H1 (cell line): ENCODE data around the gene SLC39A7. TPM values are rescaled to one million over a fixed set of nuclear protein-coding genes. Genes with fewer than 3 reads are reported as not detected.

Source experiments
- CTCF ChIA-PET: fragments of 300-600 bp; sonication (Branson Sonifier 250); formaldehyde crosslinking; loops from one replicate; lab custom pipeline; 2021; ENCODE audit not compliant: partially characterized antibody; lab: Charles Lee
- POLR2A ChIA-PET: fragments of 300-600 bp; sonication (Branson Sonifier 250); formaldehyde crosslinking; loops from one replicate; lab custom pipeline; 2021; ENCODE audit warnings: inconsistent platforms; ENCODE audit not compliant: partially characterized antibody; lab: Charles Lee
- DNase-seq, 2 experiments: peaks; one replicate each; pipeline versions ENCODE4 v3.0.0 to v3.0.0-alpha.2; 2010 to 2022; ENCODE audit warnings: low spot score in 2 of 2, low read depth in 1 of 2, mixed read lengths in 1 of 2
- FAIRE-seq: peaks from 2 replicates; lab custom pipeline; 2011; peaks lifted over from hg19 to GRCh38; lab: Jason Lieb, UNC
- H2AFZ ChIP-seq: 2 replicates; pipeline ENCODE4 v1.8.1; 2012; ENCODE audit warnings: low read length, inconsistent platforms
- H2AK5ac ChIP-seq: 2 replicates; pipeline ENCODE4 v1.6.1; 2013; ENCODE audit warnings: low read depth, low read length
- H2BK120ac ChIP-seq: replicated peaks from 2 replicates; pipeline ENCODE3; 2013; ENCODE audit warnings: low read depth, low read length, inconsistent platforms
- H2BK12ac ChIP-seq: 2 replicates; pipeline ENCODE4 v1.6.1; 2013; ENCODE audit warnings: low read depth, low read length
- H2BK15ac ChIP-seq: 2 replicates; pipeline ENCODE4 v1.6.1; 2013; ENCODE audit warnings: low read length
- H2BK20ac ChIP-seq: 2 replicates; pipeline ENCODE4 v1.6.1; 2013; ENCODE audit warnings: low read length
- H2BK5ac ChIP-seq: 2 replicates; pipeline ENCODE4 v1.6.1; 2013; ENCODE audit warnings: low read depth, low read length
- H3K14ac ChIP-seq: 2 replicates; pipeline ENCODE4 v1.6.1; 2013; ENCODE audit warnings: inconsistent platforms; ENCODE audit not compliant: insufficient read length
- H3K18ac ChIP-seq: 2 replicates; pipeline ENCODE4 v1.6.1; 2013; ENCODE audit warnings: low read length; ENCODE audit errors: extremely low read depth
- H3K23ac ChIP-seq: 2 replicates; pipeline ENCODE4 v1.6.1; 2013; ENCODE audit warnings: inconsistent platforms; ENCODE audit not compliant: insufficient read length
- H3K23me2 ChIP-seq: 2 replicates; pipeline ENCODE4 v1.6.1; 2013; ENCODE audit warnings: low read depth, low read length
- H3K27ac ChIP-seq: 2 replicates; pipeline ENCODE4 v1.6.1; 2011; ENCODE audit warnings: low read depth, low read length, inconsistent platforms
- H3K27me3 ChIP-seq, 4 experiments: replicated peaks in 1 of 4; 1 replicate in 1 of 4; 2 replicates in 3 of 4; pipeline versions ENCODE4 v1.6.1 to v1.8.1; 2011 to 2013; ENCODE audit warnings: low read length in 3 of 4, mild to moderate bottlenecking in 3 of 4, inconsistent platforms in 2 of 4, mixed read lengths in 2 of 4, moderate library complexity in 1 of 4; ENCODE audit not compliant: control insufficient read depth in 3 of 4, insufficient read depth in 3 of 4; ENCODE audit errors: extremely low read depth in 1 of 4
- H3K36me3 ChIP-seq, 4 experiments: 2 replicates each; pipeline versions ENCODE4 v1.6.1 to v1.8.1; 2011 to 2013; ENCODE audit warnings: mild to moderate bottlenecking in 4 of 4, low read length in 3 of 4, moderate library complexity in 2 of 4, control low read depth in 1 of 4, inconsistent platforms in 1 of 4; ENCODE audit not compliant: insufficient read depth in 4 of 4, control insufficient read depth in 2 of 4
- H3K4ac ChIP-seq: replicated peaks from 2 replicates; pipeline ENCODE3; 2013; ENCODE audit warnings: low read length, low read depth, mixed read lengths, inconsistent platforms; ENCODE audit not compliant: insufficient read length
- H3K4me1 ChIP-seq, 4 experiments: replicated peaks in 1 of 4; 1 replicate in 1 of 4; 2 replicates in 3 of 4; pipeline versions ENCODE4 v1.6.1 to v1.8.1; 2011 to 2013; ENCODE audit warnings: low read length in 3 of 4, inconsistent platforms in 2 of 4, mixed read lengths in 1 of 4; ENCODE audit not compliant: insufficient read depth in 4 of 4, control insufficient read depth in 3 of 4
- H3K4me2 ChIP-seq, 2 experiments: 2 replicates each; pipeline versions ENCODE4 v1.6.1 to v1.8.1; 2011 to 2013; ENCODE audit warnings: low read depth in 2 of 2, low read length in 2 of 2, control low read depth in 1 of 2, inconsistent platforms in 1 of 2, mild to moderate bottlenecking in 1 of 2; ENCODE audit not compliant: insufficient read depth in 1 of 2
- H3K4me3 ChIP-seq, 4 experiments: fragments of 200-600, 300-600 bp in 1 of 4; sonication (generic), shearing (Covaris generic), sonication (Bioruptor Twin) in 1 of 4; 2 replicates each; pipeline versions ENCODE4 v1.5.1 to v1.8.1; 2011 to 2016; ENCODE audit warnings: low read length in 4 of 4, low read depth in 3 of 4, control low read depth in 2 of 4, inconsistent platforms in 2 of 4, mild to moderate bottlenecking in 2 of 4, mixed read lengths in 1 of 4, moderate library complexity in 1 of 4; ENCODE audit not compliant: insufficient read depth in 2 of 4; ENCODE audit errors: extremely low read depth in 1 of 4
- H3K56ac ChIP-seq: replicated peaks from 2 replicates; pipeline ENCODE3; 2013; ENCODE audit warnings: low read depth, mild to moderate bottlenecking, mixed read lengths, low read length, inconsistent platforms; ENCODE audit not compliant: insufficient read length
- H3K79me1 ChIP-seq: 2 replicates; pipeline ENCODE4 v1.6.1; 2013; ENCODE audit warnings: low read depth, low read length, control low read depth
- H3K79me2 ChIP-seq, 2 experiments: 2 replicates each; pipeline versions ENCODE4 v1.6.1 to v1.8.1; 2012 to 2013; ENCODE audit warnings: low read length in 2 of 2, mild to moderate bottlenecking in 2 of 2, inconsistent platforms in 1 of 2; ENCODE audit not compliant: insufficient read depth in 2 of 2, control insufficient read depth in 1 of 2
- H3K9ac ChIP-seq, 4 experiments: replicated peaks in 1 of 4; 1 replicate in 1 of 4; 2 replicates in 3 of 4; pipeline versions ENCODE4 v1.6.1 to v1.8.1; 2011 to 2013; ENCODE audit warnings: low read depth in 3 of 4, low read length in 3 of 4, control low read depth in 2 of 4, mild to moderate bottlenecking in 2 of 4, moderate library complexity in 2 of 4, inconsistent platforms in 1 of 4; ENCODE audit errors: extremely low read depth in 1 of 4
- H3K9me3 ChIP-seq, 2 experiments: 2 replicates each; pipeline versions ENCODE4 v1.6.1 to v1.8.1; 2012 to 2013; ENCODE audit warnings: mild to moderate bottlenecking in 2 of 2, moderate library complexity in 2 of 2, control low read depth in 1 of 2, inconsistent platforms in 1 of 2, low read depth in 1 of 2, low read length in 1 of 2, mixed read lengths in 1 of 2; ENCODE audit not compliant: insufficient read depth in 2 of 2
- H4K20me1 ChIP-seq, 2 experiments: replicated peaks in 1 of 2; 2 replicates each; pipeline versions ENCODE3 to v1.8.1; 2011 to 2013; ENCODE audit warnings: inconsistent platforms in 2 of 2, low read length in 2 of 2, mild to moderate bottlenecking in 1 of 2; ENCODE audit not compliant: insufficient read depth in 2 of 2, control insufficient read depth in 1 of 2
- H4K5ac ChIP-seq: 2 replicates; pipeline ENCODE4 v1.6.1; 2013; ENCODE audit warnings: low read length, low read depth, mixed read lengths, inconsistent platforms; ENCODE audit not compliant: insufficient read length
- H4K8ac ChIP-seq: 2 replicates; pipeline ENCODE4 v1.8.0; 2013; ENCODE audit warnings: mild to moderate bottlenecking, moderate library complexity, low read length, inconsistent platforms; ENCODE audit not compliant: insufficient read depth; ENCODE audit errors: extremely low read depth
- H4K91ac ChIP-seq: replicated peaks from 2 replicates; pipeline ENCODE3; 2013; ENCODE audit warnings: low read length, mixed read lengths, inconsistent platforms; ENCODE audit not compliant: insufficient read length
- CTCF ChIP-seq, 3 experiments: IDR thresholded peaks; 1 replicate in 2 of 3; 2 replicates in 1 of 3; pipeline versions ENCODE4 v1.5.1 to v1.6.1; 2011; ENCODE audit warnings: low read length in 3 of 3, mild to moderate bottlenecking in 3 of 3, inconsistent platforms in 2 of 3, low read depth in 1 of 3, moderate library complexity in 1 of 3; ENCODE audit not compliant: insufficient read depth in 1 of 3; ENCODE audit errors: control extremely low read depth in 1 of 3
- EP300 ChIP-seq, 2 experiments: IDR thresholded peaks; 1 replicate in 1 of 2; 2 replicates in 1 of 2; pipeline ENCODE4 v1.6.1; 2011 to 2012; ENCODE audit warnings: low read depth in 2 of 2, low read length in 2 of 2, mild to moderate bottlenecking in 2 of 2, borderline replicate concordance in 1 of 2, inconsistent platforms in 1 of 2, moderate library complexity in 1 of 2
- PHF8 ChIP-seq: fragments of 200-600 bp; sonication (generic); conservative IDR thresholded peaks from 2 replicates; pipeline ENCODE4 v1.7.1; 2012; ENCODE audit warnings: low read depth, mild to moderate bottlenecking, inconsistent platforms, low read length, moderate library complexity
- POLR2A ChIP-seq, 2 experiments: IDR thresholded peaks; 1 replicate in 1 of 2; 2 replicates in 1 of 2; pipeline ENCODE4 v1.6.1; 2011; ENCODE audit warnings: low read depth in 2 of 2, low read length in 2 of 2, mild to moderate bottlenecking in 2 of 2; ENCODE audit errors: control extremely low read depth in 1 of 2
- POU5F1 ChIP-seq: IDR thresholded peaks from 2 replicates; pipeline ENCODE4 v1.6.1; 2011; ENCODE audit warnings: low read depth, mild to moderate bottlenecking, low read length, moderate library complexity
- SAP30 ChIP-seq: fragments of 300-600 bp; sonication (generic); IDR thresholded peaks from 2 replicates; pipeline ENCODE4 v1.7.1; 2012; ENCODE audit warnings: low read length, moderate library complexity, mild to moderate bottlenecking, inconsistent platforms; ENCODE audit not compliant: insufficient read depth, insufficient replicate concordance
- SIX5 ChIP-seq: IDR thresholded peaks from 2 replicates; pipeline ENCODE4 v1.6.1; 2011; ENCODE audit warnings: mild to moderate bottlenecking, low read depth, low read length
- SUZ12 ChIP-seq: fragments of 200-600 bp; sonication (generic); IDR thresholded peaks from 2 replicates; pipeline ENCODE4 v1.6.1; 2012; ENCODE audit warnings: mild to moderate bottlenecking, inconsistent platforms, low read length, moderate library complexity, mixed read lengths
- TAF1 ChIP-seq: IDR thresholded peaks from 2 replicates; pipeline ENCODE4 v1.6.1; 2011; ENCODE audit warnings: mild to moderate bottlenecking, low read depth, low read length
- WGBS, 2 experiments: shearing (Covaris generic) in 1 of 2; methylation state at CpG; one replicate each; pipeline versions ENCODE4 v1.1.6 to v1.1.7; 2013 to 2015; ENCODE audit warnings: low lambda C conversion rate in 2 of 2, mixed read lengths in 2 of 2, inconsistent platforms in 1 of 2, low coverage in 1 of 2, missing lambda C conversion rate in 1 of 2; ENCODE audit not compliant: insufficient replicate concordance in 2 of 2, insufficient coverage in 1 of 2, insufficient read length in 1 of 2; ENCODE audit errors: extremely low coverage in 1 of 2, missing lambda C conversion rate in 1 of 2; 5-methylcytosine and 5-hydroxymethylcytosine counted together
- polyA plus RNA-seq, 7 experiments: library from polyadenylated mRNA; depleted of rRNA in 3 of 7; stranded (reverse) in 5 of 7; unstranded in 2 of 7; fragments of >200 nt in 5 of 7; fragments of 200-250 nt in 2 of 7; gene quantifications; 1 replicate in 5 of 7; 2 replicates in 1 of 7; 4 replicates in 1 of 7; pipeline versions ENCODE4 v1.2.1 to v1.2.3, GENCODE V29; 2011 to 2013; ENCODE audit warnings: missing spikeins in 2 of 7, mixed read lengths in 2 of 7
- total RNA-seq: library from RNA; stranded (reverse); fragmentation: NEBNext Ultra II Directional; extraction: Animal tissue kit (Norgen Biotek cat#: 25700); gene quantifications from 2 replicates; pipeline ENCODE4 v1.2.1, GENCODE V29; 2021

The SLC39A7 gene
- total and polyA plus RNA-seq, 2 of the 8 experiments (the other 6 are each of a cell fraction or from before 2014, with no cell fraction given): 63.3 to 123 TPM

GRCh38 chr6:33183071-33183683 lies 17.5 kb upstream of the SLC39A7 start:
- 0 out of 2 replicates have a peak overlapping the region, but pooled peaks have one; percentile 42 for H2AFZ ChIP-seq
- no peak overlapping the region for H4K5ac ChIP-seq
- H3K23ac ChIP-seq: no peak overlapping the region
- H2AK5ac ChIP-seq: no peak overlapping the region
- H3K27ac ChIP-seq: no peak overlapping the region
- H4K91ac ChIP-seq: no peak overlapping the region
- no peak overlapping the region for H3K4me2 ChIP-seq
- no peak overlapping the region; the same call in 1 of the 2 replicates for H4K8ac ChIP-seq
- H3K27me3 ChIP-seq: no peaks in the 10 kb centered on the region; a peak in 1 of 7 replicates
- H3K56ac ChIP-seq: no peak overlapping the region
- H3K23me2 ChIP-seq: no peaks in the 10 kb centered on the region; the same call in 1 of the 2 replicates
- H3K9me3 ChIP-seq: no peaks in the 10 kb centered on the region
- no peak overlapping the region for H3K9ac ChIP-seq
- H2BK15ac ChIP-seq: 0 out of 2 replicates have a peak overlapping the region, but pooled peaks have one; percentile 63
- H3K4ac ChIP-seq: no peak overlapping the region
- no peaks in the 10 kb centered on the region; a peak in 1 of 4 replicates for H3K79me2 ChIP-seq
- no peak overlapping the region for H2BK120ac ChIP-seq
- ChIA-PET CTCF (interaction anchor here (0.7 to 1.7 kb wide), 5 partner anchors 10 to 134 kb away, joined by 3 to 9 read pairs (median 4); no protein-coding TSS in a partner anchor), POLR2A (interaction anchor here (0.7 to 1.4 kb wide), 5 partner anchors 29 to 211 kb away, joined by 3 to 5 read pairs (median 3); partner anchors contain the start of gene B3GALT4)
- peaks cover 0 to 5% (median 2%) of the 10 kb centered on the region in 4 experiments; a peak in 2 of 7 replicates for H3K4me1 ChIP-seq
- 90% methylated on average over 5 of the region's 5 CpGs; no CpG with 5 or more reads in 1 of the 2 experiments for WGBS, 2 experiments
- no peak overlapping the region for H3K14ac ChIP-seq
- no peaks in the 10 kb centered on the region for H3K79me1 ChIP-seq
- H2BK12ac ChIP-seq: 0 out of 2 replicates have a peak overlapping the region, but pooled peaks have one; percentile 27
- no peak overlapping the region for H3K18ac ChIP-seq
- H4K20me1 ChIP-seq: no peaks in the 10 kb centered on the region
- no peak overlapping the region for H2BK20ac ChIP-seq
- FAIRE-seq (no peak), DNase-seq (no peak)
- no peak overlapping the region; the same call in 1 of the 2 replicates for H2BK5ac ChIP-seq
- no peaks in the 10 kb centered on the region for H3K36me3 ChIP-seq
- H3K4me3 ChIP-seq: no peak overlapping the region
- TF ChIP-seq TAF1 (no peak), CTCF (IDR thresholded peaks at IDR 0.05; ENCODE audit: control extremely low read depth in 1 of 3, insufficient read depth in 1 of 3, low read depth in 1 of 3, low read length in 3 of 3) (no peak), POLR2A (IDR thresholded peaks at IDR 0.05; ENCODE audit: control extremely low read depth in 1 of 2, low read depth in 2 of 2, low read length in 2 of 2) (no peak), POU5F1 (no peak), EP300 (IDR thresholded peaks at IDR 0.05; ENCODE audit: borderline replicate concordance in 1 of 2, low read depth in 2 of 2, low read length in 2 of 2) (no peak), SAP30 (no peak), SUZ12 (no peak), PHF8 (no peak), SIX5 (no peak)
